ENCODE data around the gene NSUN7. TPM values are rescaled to one million over a fixed set of nuclear protein-coding genes. Genes with fewer than 3 reads are reported as not detected.

Gene NSUN7, protein sequence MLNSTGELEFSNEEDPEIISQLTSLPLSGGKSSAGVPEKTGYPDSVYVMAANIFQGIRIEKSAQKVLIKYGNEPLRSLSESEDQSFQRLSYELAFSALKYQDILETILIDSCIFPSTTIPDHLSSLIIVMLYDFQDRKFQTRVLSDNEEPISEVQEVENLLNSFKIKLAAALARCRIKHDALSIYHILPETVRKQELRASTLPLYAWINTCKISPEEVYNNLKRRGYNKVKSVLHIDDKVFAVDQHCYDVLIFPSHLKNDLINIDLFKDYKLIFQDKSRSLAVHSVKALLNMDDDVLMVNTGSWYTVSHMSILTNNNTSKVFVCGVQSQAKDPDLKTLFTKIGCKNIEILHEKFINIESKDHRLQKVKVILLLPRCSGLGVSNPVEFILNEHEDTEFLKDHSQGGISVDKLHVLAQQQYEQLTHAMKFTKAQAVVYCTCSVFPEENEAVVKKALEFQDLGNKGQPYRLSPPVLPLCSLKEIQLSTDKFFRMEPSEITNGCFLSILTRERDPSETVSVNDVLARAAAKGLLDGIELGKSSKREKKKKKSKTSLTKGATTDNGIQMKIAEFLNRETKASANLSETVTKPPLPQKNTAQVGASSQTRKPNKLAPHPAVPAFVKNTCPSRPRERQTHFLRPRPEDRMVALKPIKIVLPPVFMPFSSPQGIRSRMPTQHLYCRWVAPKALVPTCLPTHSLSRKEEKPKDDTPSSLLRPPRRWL
- 0.91 TPM for total RNA-seq
- long read RNA-seq, partial matches to known transcripts: 0 of 1 reads
- long read RNA-seq, other reads (novel, unspliced or antisense): 1 of 1 reads

DNA sequence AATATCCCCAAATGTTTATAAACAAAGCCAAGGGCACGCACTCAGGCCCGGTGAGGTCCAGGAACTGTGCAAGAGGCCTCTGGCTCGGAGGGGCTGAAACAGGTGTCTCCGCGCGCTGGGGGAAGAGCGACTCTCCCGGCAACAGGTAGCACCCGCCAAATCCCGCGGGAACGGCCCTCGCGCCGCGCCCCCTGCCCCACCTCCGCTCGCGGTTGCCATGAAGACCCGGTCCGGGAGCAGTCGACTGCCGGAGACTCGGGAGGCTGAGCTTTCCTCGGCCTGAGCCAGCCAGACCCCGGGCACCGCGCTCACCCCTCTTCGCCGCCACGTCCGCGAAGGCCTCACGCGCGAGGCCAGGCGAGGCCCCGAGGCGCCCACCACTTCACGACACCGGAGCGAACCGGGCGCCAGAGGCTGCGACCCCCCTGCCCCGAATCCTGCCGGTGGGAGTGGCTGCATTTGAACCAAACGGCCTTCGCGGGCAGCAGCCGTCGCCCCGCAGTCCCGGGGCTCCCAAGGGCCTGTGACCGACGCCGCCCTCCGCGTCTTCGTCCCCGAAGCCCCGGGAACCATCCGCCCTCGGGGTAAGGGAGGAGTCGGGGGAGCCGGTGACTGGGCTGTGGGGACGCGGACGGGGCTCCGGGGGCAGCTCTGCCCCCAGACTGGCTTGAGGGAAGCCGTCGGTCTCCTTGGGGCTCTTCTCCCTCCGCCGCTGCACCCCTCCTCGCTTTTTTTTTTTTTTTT, at the start of gene NSUN7:
Gene NSUN7, plus strand, starts transcription at position 239 of the 744 bp plus-strand sequence. CDS start 739 bp downstream, outside the sequence.
- Histone ChIP-seq H3K27ac (replicated peaks) (no peak within 1 kb of the TSS), H3K36me3 (no peaks in the 10 kb centered on the region), H3K4me3 (peak within 1 kb of the TSS; percentile 66), H3K4me1 (peaks cover 18% of the 10 kb centered on the region), H3K9me3 (replicated peaks) (no peaks in the 10 kb centered on the region), H3K27me3 (ENCODE audit: low read depth) (peaks cover 58% of the 10 kb centered on the region)
- TF ChIP-seq, protein P1, sequence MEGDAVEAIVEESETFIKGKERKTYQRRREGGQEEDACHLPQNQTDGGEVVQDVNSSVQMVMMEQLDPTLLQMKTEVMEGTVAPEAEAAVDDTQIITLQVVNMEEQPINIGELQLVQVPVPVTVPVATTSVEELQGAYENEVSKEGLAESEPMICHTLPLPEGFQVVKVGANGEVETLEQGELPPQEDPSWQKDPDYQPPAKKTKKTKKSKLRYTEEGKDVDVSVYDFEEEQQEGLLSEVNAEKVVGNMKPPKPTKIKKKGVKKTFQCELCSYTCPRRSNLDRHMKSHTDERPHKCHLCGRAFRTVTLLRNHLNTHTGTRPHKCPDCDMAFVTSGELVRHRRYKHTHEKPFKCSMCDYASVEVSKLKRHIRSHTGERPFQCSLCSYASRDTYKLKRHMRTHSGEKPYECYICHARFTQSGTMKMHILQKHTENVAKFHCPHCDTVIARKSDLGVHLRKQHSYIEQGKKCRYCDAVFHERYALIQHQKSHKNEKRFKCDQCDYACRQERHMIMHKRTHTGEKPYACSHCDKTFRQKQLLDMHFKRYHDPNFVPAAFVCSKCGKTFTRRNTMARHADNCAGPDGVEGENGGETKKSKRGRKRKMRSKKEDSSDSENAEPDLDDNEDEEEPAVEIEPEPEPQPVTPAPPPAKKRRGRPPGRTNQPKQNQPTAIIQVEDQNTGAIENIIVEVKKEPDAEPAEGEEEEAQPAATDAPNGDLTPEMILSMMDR (IDR thresholded peaks at IDR 0.05; ENCODE audit: borderline replicate concordance): no peak
- peak; percentile 36 for DNase-seq
- intact Hi-C loops (cut with micrococcal nuclease): no loop called here

DNA sequence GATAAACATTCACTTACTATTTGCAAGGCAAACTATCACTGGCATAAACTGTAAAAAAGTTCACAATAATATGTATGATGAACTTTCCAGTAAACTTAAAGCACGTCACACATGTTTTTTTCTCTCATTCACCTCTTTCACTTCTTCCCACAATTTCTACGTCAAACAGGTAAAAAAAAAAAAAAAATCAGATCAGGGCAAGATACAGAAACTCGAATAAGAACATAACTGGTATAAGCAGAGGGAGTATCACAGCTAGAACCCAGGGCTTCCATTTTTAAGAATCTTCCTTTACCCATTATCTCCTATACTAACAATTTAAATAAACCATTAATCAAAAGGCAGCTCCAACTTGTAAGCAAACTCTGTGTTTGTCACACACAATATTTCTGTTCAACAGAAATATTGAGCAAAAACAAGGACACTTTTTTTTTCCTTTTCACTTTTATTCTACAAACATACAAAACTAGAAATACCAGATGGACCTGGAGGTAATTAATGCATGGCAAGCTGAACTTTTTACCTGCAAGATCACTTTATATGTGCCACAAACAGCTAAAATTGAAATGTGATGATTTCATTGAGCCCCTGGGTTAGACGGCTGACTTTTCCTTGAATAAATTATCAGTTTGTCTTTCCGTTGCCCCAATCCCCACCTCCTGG, 47.5 kb upstream of the NSUN7 start:
- no peak for DNase-seq
- no peak overlapping the region for H3K4me3 ChIP-seq
- intact Hi-C loops (cut with micrococcal nuclease): no loop called here
- H3K9me3 ChIP-seq (replicated peaks): no peaks in the 10 kb centered on the region
- no peak overlapping the region for H3K27ac ChIP-seq (replicated peaks)
- peaks cover 3% of the 10 kb centered on the region for H3K27me3 ChIP-seq (ENCODE audit: low read depth)
- H3K4me1 ChIP-seq: no peaks in the 10 kb centered on the region
- TF ChIP-seq, protein P1 (IDR thresholded peaks at IDR 0.05; ENCODE audit: borderline replicate concordance): no peak
- no peaks in the 10 kb centered on the region for H3K36me3 ChIP-seq

DNA sequence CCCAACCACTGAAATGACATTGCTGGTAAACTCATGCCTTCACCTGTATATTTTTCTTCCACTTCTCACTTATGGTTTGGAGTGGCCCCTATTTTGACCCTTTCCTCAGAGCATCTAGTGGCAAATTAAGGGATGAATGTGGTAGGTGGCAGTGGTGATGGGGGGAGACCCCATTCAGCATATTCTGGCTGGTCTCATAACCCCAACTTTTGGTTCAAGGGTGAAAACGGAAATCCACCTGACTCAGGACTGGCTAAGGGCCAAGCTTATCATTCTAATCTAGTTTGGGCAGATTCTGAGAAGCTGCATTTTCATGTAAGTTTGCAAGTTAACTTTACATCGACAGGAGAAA, 47.0 kb upstream of the NSUN7 start:
- Histone ChIP-seq H3K27ac (replicated peaks) (no peak overlapping the region), H3K27me3 (ENCODE audit: low read depth) (peaks cover 3% of the 10 kb centered on the region), H3K4me3 (no peak overlapping the region), H3K4me1 (no peaks in the 10 kb centered on the region), H3K9me3 (replicated peaks) (no peaks in the 10 kb centered on the region), H3K36me3 (no peaks in the 10 kb centered on the region)
- TF ChIP-seq, protein P1 (IDR thresholded peaks at IDR 0.05; ENCODE audit: borderline replicate concordance): no peak
- no peak for DNase-seq
- intact Hi-C loops (cut with micrococcal nuclease): no loop called here

DNA sequence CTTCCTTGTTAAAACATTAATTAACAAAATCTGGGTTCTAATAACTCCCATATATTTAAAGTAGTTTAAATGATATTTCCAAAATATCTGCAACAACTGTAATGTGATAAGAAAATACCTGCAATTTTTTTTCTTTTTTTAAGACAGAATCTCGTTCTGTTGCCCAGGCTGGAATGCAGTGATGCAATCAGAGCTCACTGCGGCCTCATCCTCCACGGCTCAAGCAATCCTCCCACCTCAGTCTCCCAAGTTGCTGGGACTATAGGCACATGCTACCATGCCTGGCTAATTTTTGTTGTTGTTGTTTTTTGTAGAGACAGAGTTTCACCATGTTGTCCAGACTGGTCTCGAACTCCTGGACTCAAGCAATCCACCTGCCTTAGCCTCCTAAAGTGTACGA, 45.7 kb upstream of the NSUN7 start:
- intact Hi-C loops (cut with micrococcal nuclease): no loop called here
- Histone ChIP-seq H3K4me1 (no peaks in the 10 kb centered on the region), H3K27me3 (ENCODE audit: low read depth) (peaks cover 3% of the 10 kb centered on the region), H3K9me3 (replicated peaks) (no peaks in the 10 kb centered on the region), H3K4me3 (no peak overlapping the region), H3K36me3 (no peaks in the 10 kb centered on the region), H3K27ac (replicated peaks) (no peak overlapping the region)
- no peak for DNase-seq
- TF ChIP-seq, protein P1 (IDR thresholded peaks at IDR 0.05; ENCODE audit: borderline replicate concordance): no peak
